ENCODE data around the gene TTC39C. TPM values are rescaled to one million over a fixed set of nuclear protein-coding genes. Genes with fewer than 3 reads are reported as not detected.

Gene TTC39C
- 11.1 and 27.3 TPM in 2 replicates for total RNA-seq

GRCh38 chr18:24014062-24014985, at the start of gene TTC39C:
Gene TTC39C (plus strand): TSS chr18:24014754. CDS start chr18:24014872, 118 bp downstream.

GRCh38 chr18:24138789-24139616, 124.4 kb downstream of the TTC39C start, which contains the start of gene CABYR:
Gene CABYR (plus strand): TSS chr18:24139062. CDS start chr18:24143115, 4,053 bp downstream.

Other genes starting within 250 kb of the TTC39C start
- 2.3 and 5.9 TPM in 2 replicates for gene CABYR, start 124.3 kb downstream of the TTC39C start, total RNA-seq